SK-N-SH (cell line): ENCODE results near the gene EFS. TPM values are rescaled to one million over a fixed set of nuclear protein-coding genes. Genes with fewer than 3 reads are reported as not detected.

Experiments used
- CTCF ChIA-PET: fragments of 300-600, 350-600 bp; formaldehyde crosslinking; extraction: SDS; loops from one replicate; lab custom pipeline; 2021; lab: Yijun Ruan, JAX
- POLR2A ChIA-PET: fragments of 350-600 bp; sonication (Branson Sonifier 250); formaldehyde crosslinking; extraction: SDS; loops from one replicate; lab custom pipeline; 2020; ENCODE audit warnings: antibody characterized with exemption, inconsistent platforms; lab: Yijun Ruan, JAX
- DNase-seq: peaks from one replicate; pipeline ENCODE4 v3.0.0; 2012
- H2AFZ ChIP-seq: fragments of 200-600 bp; sonication (generic); 2 replicates; pipeline ENCODE4 v1.8.1; 2016; ENCODE audit warnings: antibody characterized with exemption, mild to moderate bottlenecking, low read depth
- H3F3A ChIP-seq: fragments of 200-600 bp; sonication (generic); replicated peaks from 2 replicates; pipeline ENCODE3; 2016; ENCODE audit warnings: antibody characterized with exemption, mild to moderate bottlenecking; ENCODE audit not compliant: insufficient read depth
- H3K27ac ChIP-seq, 2 experiments: fragments of 200-500 bp in 1 of 2; fragments of 200-600 bp in 1 of 2; sonication (Bioruptor generic) in 1 of 2; sonication (generic), shearing (Covaris generic) in 1 of 2; 2 replicates each; pipeline versions ENCODE4 v1.5.1 to v1.6.1; 2014 to 2016; ENCODE audit warnings: low read depth in 2 of 2, inconsistent platforms in 1 of 2, low read length in 1 of 2, mild to moderate bottlenecking in 1 of 2, mixed read lengths in 1 of 2
- H3K27me3 ChIP-seq: fragments of 200-600 bp; sonication (generic), shearing (Covaris generic); 2 replicates; pipeline ENCODE4 v1.6.1; 2016; ENCODE audit warnings: mixed run types; ENCODE audit not compliant: insufficient read depth
- H3K36me3 ChIP-seq, 2 experiments: fragments of 200-500 bp in 1 of 2; fragments of 200-600 bp in 1 of 2; sonication (Bioruptor generic) in 1 of 2; sonication (generic) in 1 of 2; replicated peaks in 1 of 2; 2 replicates each; pipeline versions ENCODE3 to v1.5.1; 2014 to 2016; ENCODE audit warnings: low read length in 1 of 2, mild to moderate bottlenecking in 1 of 2; ENCODE audit not compliant: insufficient read depth in 2 of 2, control insufficient read depth in 1 of 2
- H3K4me1 ChIP-seq, 2 experiments: fragments of 200-500 bp in 1 of 2; fragments of 200-600 bp in 1 of 2; sonication (Bioruptor generic) in 1 of 2; sonication (generic), shearing (Covaris generic) in 1 of 2; 2 replicates each; pipeline versions ENCODE4 v1.5.1 to v1.6.1; 2014 to 2016; ENCODE audit warnings: low read depth in 1 of 2, low read length in 1 of 2, mixed run types in 1 of 2; ENCODE audit not compliant: insufficient read depth in 2 of 2, control insufficient read depth in 1 of 2
- H3K4me2 ChIP-seq: fragments of 200-600 bp; sonication (generic), shearing (Covaris generic); 2 replicates; pipeline ENCODE4 v1.6.1; 2017; ENCODE audit warnings: mixed run types
- H3K4me3 ChIP-seq, 2 experiments: fragments of 200-500 bp in 1 of 2; fragments of 200-600 bp in 1 of 2; sonication (Bioruptor generic) in 1 of 2; sonication (generic), shearing (Covaris generic) in 1 of 2; 2 replicates each; pipeline versions ENCODE4 v1.5.1 to v1.8.1; 2014 to 2016; ENCODE audit warnings: low read depth in 2 of 2, inconsistent platforms in 1 of 2, low read length in 1 of 2, mild to moderate bottlenecking in 1 of 2, mixed read lengths in 1 of 2, moderate library complexity in 1 of 2
- H3K79me2 ChIP-seq: fragments of 200-600 bp; sonication (generic); 2 replicates; pipeline ENCODE4 v1.8.1; 2017; ENCODE audit warnings: mild to moderate bottlenecking; ENCODE audit not compliant: insufficient read depth
- H3K9ac ChIP-seq: fragments of 200-600 bp; sonication (generic); 2 replicates; pipeline ENCODE4 v1.6.1; 2017; ENCODE audit warnings: mixed run types
- H3K9me2 ChIP-seq: fragments of 200-600 bp; sonication (generic); 2 replicates; pipeline ENCODE4 v1.6.1; 2017; ENCODE audit warnings: mixed run types
- H3K9me3 ChIP-seq: fragments of 200-600 bp; sonication (generic); 2 replicates; pipeline ENCODE4 v1.6.1; 2017; ENCODE audit warnings: mixed run types, mild to moderate bottlenecking, moderate library complexity
- H4K20me1 ChIP-seq: fragments of 200-600 bp; sonication (generic); 2 replicates; pipeline ENCODE4 v1.6.1; 2017; ENCODE audit warnings: mild to moderate bottlenecking, mixed run types; ENCODE audit not compliant: insufficient read depth
- EP300 ChIP-seq, 2 experiments: IDR thresholded peaks; 2 replicates each; pipeline versions ENCODE4 v1.4.0 to v1.6.1; 2012; ENCODE audit warnings: borderline replicate concordance in 1 of 2, low read depth in 1 of 2, low read length in 1 of 2
- FOSL2 ChIP-seq: IDR thresholded peaks from 2 replicates; pipeline ENCODE4 v1.4.0; 2012; ENCODE audit warnings: low read depth, mild to moderate bottlenecking, moderate library complexity, borderline replicate concordance
- FOXJ3 ChIP-seq: sonication (generic); formaldehyde crosslinking; IDR thresholded peaks from 2 replicates; pipeline ENCODE4 v1.5.1; 2020; ENCODE audit warnings: mild to moderate bottlenecking, missing genetic modification reagents
- FOXM1 ChIP-seq: IDR thresholded peaks from 2 replicates; pipeline ENCODE4 v1.4.0; 2012; ENCODE audit warnings: low read depth, mild to moderate bottlenecking
- GABPA ChIP-seq: IDR thresholded peaks from 2 replicates; pipeline ENCODE4 v1.4.0; 2012; ENCODE audit warnings: low read depth, mild to moderate bottlenecking
- GATA2 ChIP-seq: sonication (generic); formaldehyde crosslinking; IDR thresholded peaks from 2 replicates; pipeline ENCODE4 v1.5.0; 2020; ENCODE audit warnings: mild to moderate bottlenecking, missing genetic modification reagents
- JUND ChIP-seq: IDR thresholded peaks from 2 replicates; pipeline ENCODE4 v1.4.0; 2012
- MEF2A ChIP-seq: IDR thresholded peaks from 2 replicates; pipeline ENCODE4 v1.4.0; 2012; ENCODE audit warnings: low read depth, borderline replicate concordance
- MXI1 ChIP-seq: IDR thresholded peaks from 2 replicates; pipeline ENCODE4 v1.6.1; 2012; ENCODE audit warnings: mild to moderate bottlenecking, low read depth, low read length, improper control_type of control experiment
- NFIC ChIP-seq: IDR thresholded peaks from 2 replicates; pipeline ENCODE4 v1.4.0; 2012; ENCODE audit warnings: borderline replicate concordance
- NRF1 ChIP-seq: IDR thresholded peaks from 2 replicates; pipeline ENCODE4 v1.6.1; 2012; ENCODE audit warnings: low read depth, mild to moderate bottlenecking, low read length
- RXRA ChIP-seq: IDR thresholded peaks from 2 replicates; pipeline ENCODE4 v1.4.0; 2012; ENCODE audit warnings: low read depth, mild to moderate bottlenecking, borderline replicate concordance
- SMC3 ChIP-seq: IDR thresholded peaks from 2 replicates; pipeline ENCODE4 v1.6.1; 2012; ENCODE audit warnings: low read depth, low read length, improper control_type of control experiment
- TCF12 ChIP-seq: IDR thresholded peaks from 2 replicates; pipeline ENCODE4 v1.4.0; 2012
- USF1 ChIP-seq: IDR thresholded peaks from 2 replicates; pipeline ENCODE4 v1.4.0; 2012; ENCODE audit warnings: low read depth, borderline replicate concordance
- YY1 ChIP-seq: IDR thresholded peaks from 2 replicates; pipeline ENCODE4 v1.4.0; 2012; ENCODE audit warnings: low read depth, mild to moderate bottlenecking
- WGBS: methylation state at CpG from one replicate; pipeline ENCODE4 v1.1.6; 2017; ENCODE audit warnings: low lambda C conversion rate; 5-methylcytosine and 5-hydroxymethylcytosine counted together
- polyA plus RNA-seq, 3 experiments: library from polyadenylated mRNA; depleted of rRNA; stranded (reverse); fragments of >200 nt; gene quantifications; 2 replicates each; pipeline ENCODE4 v1.2.3, GENCODE V29; 2012
- TF ChIP-seq, protein P1 (sequence below): IDR thresholded peaks from 2 replicates; pipeline ENCODE4 v1.6.1; 2012; ENCODE audit warnings: mild to moderate bottlenecking, low read depth, low read length, moderate library complexity
- TF ChIP-seq, protein P2 (sequence below): fragments of 150-350 bp; IDR thresholded peaks from 2 replicates; pipeline ENCODE4 v1.6.1; 2017; ENCODE audit warnings: antibody characterized with exemption, low read length, low read depth, borderline replicate concordance

EFS gene
- polyA plus RNA-seq, 1 of the 3 experiments (the other 2 are of a cell fraction) = 4.4 TPM

- TF ChIP-seq MXI1 = no peak
- TF ChIP-seq GATA2 = no peak
- no peak for TF ChIP-seq FOXJ3 (CRISPR knock-in tag)
- no peak for TF ChIP-seq EP300 (IDR thresholded peaks at IDR 0.05; ENCODE audit: borderline replicate concordance in 1 of 2, low read depth in 1 of 2, low read length in 1 of 2)
- TF ChIP-seq FOXM1 = no peak
- TF ChIP-seq FOSL2 = no peak
- TF ChIP-seq GABPA = no peak
- no peak for TF ChIP-seq YY1
- TF ChIP-seq NRF1 = no peak
- TF ChIP-seq MEF2A = no peak
- no peak for TF ChIP-seq JUND
- TF ChIP-seq NFIC = no peak
- no peak for TF ChIP-seq USF1
- TF ChIP-seq SMC3 = no peak
- TF ChIP-seq RXRA = no peak
- no peak for TF ChIP-seq TCF12
- TF ChIP-seq, all 33 proteins: peak for 0
Observed at GRCh38 chr14:23414254-23414653, 49.3 kb upstream of the EFS start.

GRCh38 chr14:23413681-23414080 lies 48.7 kb upstream of the EFS start:
- 66% methylated on average over 10 of the region's 16 CpGs for WGBS
- no peaks in the 10 kb centered on the region for H3K36me3 ChIP-seq
- H3K79me2 ChIP-seq = no peaks in the 10 kb centered on the region
- ChIA-PET POLR2A (no interaction called here), CTCF (no interaction called here)
- DNase-seq = no peak
- no peak overlapping the region for H3K4me2 ChIP-seq
- peaks cover 26% of the 10 kb centered on the region for H3K27me3 ChIP-seq
- TF ChIP-seq, protein P1, sequence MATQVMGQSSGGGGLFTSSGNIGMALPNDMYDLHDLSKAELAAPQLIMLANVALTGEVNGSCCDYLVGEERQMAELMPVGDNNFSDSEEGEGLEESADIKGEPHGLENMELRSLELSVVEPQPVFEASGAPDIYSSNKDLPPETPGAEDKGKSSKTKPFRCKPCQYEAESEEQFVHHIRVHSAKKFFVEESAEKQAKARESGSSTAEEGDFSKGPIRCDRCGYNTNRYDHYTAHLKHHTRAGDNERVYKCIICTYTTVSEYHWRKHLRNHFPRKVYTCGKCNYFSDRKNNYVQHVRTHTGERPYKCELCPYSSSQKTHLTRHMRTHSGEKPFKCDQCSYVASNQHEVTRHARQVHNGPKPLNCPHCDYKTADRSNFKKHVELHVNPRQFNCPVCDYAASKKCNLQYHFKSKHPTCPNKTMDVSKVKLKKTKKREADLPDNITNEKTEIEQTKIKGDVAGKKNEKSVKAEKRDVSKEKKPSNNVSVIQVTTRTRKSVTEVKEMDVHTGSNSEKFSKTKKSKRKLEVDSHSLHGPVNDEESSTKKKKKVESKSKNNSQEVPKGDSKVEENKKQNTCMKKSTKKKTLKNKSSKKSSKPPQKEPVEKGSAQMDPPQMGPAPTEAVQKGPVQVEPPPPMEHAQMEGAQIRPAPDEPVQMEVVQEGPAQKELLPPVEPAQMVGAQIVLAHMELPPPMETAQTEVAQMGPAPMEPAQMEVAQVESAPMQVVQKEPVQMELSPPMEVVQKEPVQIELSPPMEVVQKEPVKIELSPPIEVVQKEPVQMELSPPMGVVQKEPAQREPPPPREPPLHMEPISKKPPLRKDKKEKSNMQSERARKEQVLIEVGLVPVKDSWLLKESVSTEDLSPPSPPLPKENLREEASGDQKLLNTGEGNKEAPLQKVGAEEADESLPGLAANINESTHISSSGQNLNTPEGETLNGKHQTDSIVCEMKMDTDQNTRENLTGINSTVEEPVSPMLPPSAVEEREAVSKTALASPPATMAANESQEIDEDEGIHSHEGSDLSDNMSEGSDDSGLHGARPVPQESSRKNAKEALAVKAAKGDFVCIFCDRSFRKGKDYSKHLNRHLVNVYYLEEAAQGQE = no peak
- TF ChIP-seq, protein P2, sequence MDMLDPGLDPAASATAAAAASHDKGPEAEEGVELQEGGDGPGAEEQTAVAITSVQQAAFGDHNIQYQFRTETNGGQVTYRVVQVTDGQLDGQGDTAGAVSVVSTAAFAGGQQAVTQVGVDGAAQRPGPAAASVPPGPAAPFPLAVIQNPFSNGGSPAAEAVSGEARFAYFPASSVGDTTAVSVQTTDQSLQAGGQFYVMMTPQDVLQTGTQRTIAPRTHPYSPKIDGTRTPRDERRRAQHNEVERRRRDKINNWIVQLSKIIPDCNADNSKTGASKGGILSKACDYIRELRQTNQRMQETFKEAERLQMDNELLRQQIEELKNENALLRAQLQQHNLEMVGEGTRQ = no peak
- H3K4me1 ChIP-seq = peaks cover 0 to 9% of the 10 kb centered on the region in 2 experiments; a peak in 1 of 4 replicates
- H3K9ac ChIP-seq = no peak overlapping the region
- no peak overlapping the region for H3K4me3 ChIP-seq
- H3F3A ChIP-seq = no peaks in the 10 kb centered on the region
- no peaks in the 10 kb centered on the region for H3K9me3 ChIP-seq
- no peak overlapping the region for H3K27ac ChIP-seq
- H4K20me1 ChIP-seq = no peaks in the 10 kb centered on the region
- no peak overlapping the region for H2AFZ ChIP-seq
- no peaks in the 10 kb centered on the region for H3K9me2 ChIP-seq

More at GRCh38 chr14:23414254-23414653, 49.3 kb upstream of the EFS start:
- Histone ChIP-seq H3F3A (no peaks in the 10 kb centered on the region), H3K4me1 (peaks cover 0 to 8% of the 10 kb centered on the region in 2 experiments; a peak in 1 of 4 replicates), H2AFZ (no peak overlapping the region), H3K9me3 (no peaks in the 10 kb centered on the region), H3K4me3 (no peak overlapping the region), H3K27ac (no peak overlapping the region), H3K9me2 (no peaks in the 10 kb centered on the region), H4K20me1 (no peaks in the 10 kb centered on the region), H3K27me3 (peaks cover 22% of the 10 kb centered on the region), H3K4me2 (no peak overlapping the region), H3K79me2 (no peaks in the 10 kb centered on the region), H3K9ac (no peak overlapping the region), H3K36me3 (no peaks in the 10 kb centered on the region)
- POLR2A ChIA-PET = no interaction called here
- no peak for DNase-seq
- CTCF ChIA-PET = no interaction called here
- 38% methylated on average over 3 of the region's 3 CpGs for WGBS
